Heart right ventricle (tissue), 16 donors: ENCODE measurements around the gene ATP1A2. TPM values are rescaled to one million over a fixed set of nuclear protein-coding genes. Genes with fewer than 3 reads are reported as not detected.
A peak's percentile ranks its signal among the peaks of the same experiment; 100 is the strongest.

Experiments
- ATAC-seq, 8 donors: fragments of 200-7000 bp; cut with Tn5 transposase; one replicate each; pipeline ENCODE4 v1.9.1; 2020; ENCODE audit warnings: mild to moderate bottlenecking in 8 of 8, moderate library complexity in 8 of 8, moderate number of reproducible peaks in 1 of 8
- DNase-seq, 2 donors: peaks; one replicate each; pipeline ENCODE4 v3.0.0-alpha.2; 2020
- H3K27ac ChIP-seq, 10 donors: fragments of 200-600 bp; sonication (generic) in 2 of 10; one replicate each; pipeline versions ENCODE4 v1.5.0 to v1.8.0; 2020 to 2022; ENCODE audit warnings: mild to moderate bottlenecking in 3 of 10
- H3K27me3 ChIP-seq, 7 donors: fragments of 200-600 bp; one replicate each; pipeline ENCODE4 v1.8.0; 2021 to 2022; ENCODE audit warnings: mild to moderate bottlenecking in 2 of 7
- H3K36me3 ChIP-seq, 9 donors: fragments of 200-600 bp; sonication (generic) in 1 of 9; one replicate each; pipeline versions ENCODE4 v1.5.0 to v1.8.0; 2020 to 2022; ENCODE audit warnings: mild to moderate bottlenecking in 2 of 9
- H3K4me1 ChIP-seq, 9 donors: fragments of 200-600 bp; sonication (generic) in 1 of 9; one replicate each; pipeline versions ENCODE4 v1.5.0 to v1.8.0; 2020 to 2022; ENCODE audit warnings: mild to moderate bottlenecking in 4 of 9
- H3K4me3 ChIP-seq, 10 donors: fragments of 200-600 bp; sonication (generic) in 2 of 10; one replicate each; pipeline versions ENCODE4 v1.5.0 to v1.8.0; 2020 to 2022; ENCODE audit warnings: mild to moderate bottlenecking in 7 of 10, moderate library complexity in 2 of 10
- H3K9me3 ChIP-seq, 11 donors: fragments of 200-600 bp in 10 of 11; sonication (generic) in 2 of 11; one replicate each; pipeline versions ENCODE4 v1.5.0 to v1.8.0; 2013 to 2022; ENCODE audit warnings: mild to moderate bottlenecking in 2 of 11, control low read depth in 1 of 11, moderate library complexity in 1 of 11
- WGBS, 2 donors: extraction: QIAGEN DNeasy Blood & Tissue Kit; methylation state at CpG; one replicate each; pipeline ENCODE4 v1.1.7; 2013; ENCODE audit warnings: inconsistent platforms in 1 of 2; 5-methylcytosine and 5-hydroxymethylcytosine counted together
- intact Hi-C, 10 donors: fragments of 100-400 bp; cut with DNase I; formaldehyde crosslinking; loops; one replicate each; pipeline versions ENCODE4 v1.11.1 to v1.14.2; 2022
- polyA plus RNA-seq, 2 donors: library from polyadenylated mRNA; stranded (reverse); fragments of 200-250 nt; gene quantifications; one replicate each; pipeline ENCODE4 v1.2.3, GENCODE V29; 2013
- total RNA-seq, 10 donors: library from RNA; stranded (reverse); fragmentation: NEBNext Ultra II Directional in 3 of 10; extraction: Animal tissue kit (Norgen Biotek cat#: 25700) in 3 of 10; gene quantifications; one replicate each; pipeline versions ENCODE4 v1.2.1 to v1.2.4, GENCODE V29; 2021 to 2023
- TF ChIP-seq, protein P1 (sequence below), 9 donors: fragments of 200-600 bp; sonication (generic) in 2 of 9; IDR thresholded peaks; one replicate each; pipeline versions ENCODE4 v1.5.0 to v1.8.0; 2021 to 2022; ENCODE audit warnings: antibody characterized with exemption in 9 of 9, mild to moderate bottlenecking in 5 of 9, moderate library complexity in 1 of 9
- donor health status: Arrhythmogenic right ventricular cardiomyopathy.
- donor health status: ischemic (EF 13 %, LVEDD 7.1; RV severe dilation, severe dysfunction).
- donor health status: healthy with polysubstance abuse.
- donor health status: DM: no; HTN: yes; CAD: no.
- donor health status: DM: no; HTN: no; CAD: no.
- donor health status: ischemic (EF 25% LVEDD 6.9; RV normal size, moderate dysfunction).
- donor health status: ischemic (EF 25% LVEDD 5.7; RV mildly dilated, moderate dysfunction).
- donor health status: healthy.
- donor health status: DM: yes; HTN: yes; CAD: no.
- donor health status: Ischemic cardiomyopathy.
- donor health status: ischemic (EF 35%, LVEDD 5.7; RV mildly dilated, moderate dysfunction).
- donor health status: nonischemic (EF 11% LVEDD 7.7; RV severe dilation, severe dysfunction).
- donor health status: DM: yes; HTN: yes; CAD: no.
- donor health status: PGD.
- donor health status: ischemic (EF 29% LVEDD 5.4; RV normal size, mild dysfunction).
- donor health status: nonischemic (EF 23%, LVEDD 6.1; RV moderate dilation, normal function).

ATP1A2 gene
- total and polyA plus RNA-seq, 12 donors, result 14.2 to 342 (median 190) TPM

DNA sequence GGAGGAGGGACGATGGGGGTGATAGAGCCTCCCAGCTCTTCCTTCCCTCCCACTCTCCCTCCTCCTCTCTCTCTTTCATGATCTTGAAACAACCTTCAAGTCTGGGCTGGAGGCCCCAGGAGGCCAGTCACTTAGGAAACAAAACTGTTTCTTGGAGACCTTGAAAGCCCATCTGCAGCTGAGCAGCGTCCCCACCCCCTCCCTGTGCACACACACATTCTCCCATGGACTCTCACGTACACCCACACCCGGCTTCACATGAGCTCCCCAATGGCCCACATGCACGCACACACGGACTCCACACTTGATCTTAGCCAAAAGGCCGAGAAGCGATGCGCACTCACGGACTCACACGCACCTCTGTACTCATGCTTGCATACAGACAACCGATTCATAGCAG lies 3.2 kb upstream of the ATP1A2 start:
- Histone ChIP-seq H3K36me3 (no peaks in the 10 kb centered on the region), H3K27me3 (no peaks in the 10 kb centered on the region), H3K4me3 (no peak overlapping the region), H3K9me3 (no peaks in the 10 kb centered on the region), H3K4me1 (peaks cover 7 to 48% (median 24%) of the 10 kb centered on the region in 9 donors), H3K27ac (peak overlapping the region in 7 of 10 donors; percentile 27 to 88 (median 32))
- ATAC-seq (peak in 6 of 8 donors; percentile 3 to 38 (median 14)), DNase-seq (peak in 1 of 2 donors; percentile 69)
- 63 to 65% methylated on average over 12 of the region's 12 CpGs for WGBS, 2 donors
- TF ChIP-seq, protein P1, sequence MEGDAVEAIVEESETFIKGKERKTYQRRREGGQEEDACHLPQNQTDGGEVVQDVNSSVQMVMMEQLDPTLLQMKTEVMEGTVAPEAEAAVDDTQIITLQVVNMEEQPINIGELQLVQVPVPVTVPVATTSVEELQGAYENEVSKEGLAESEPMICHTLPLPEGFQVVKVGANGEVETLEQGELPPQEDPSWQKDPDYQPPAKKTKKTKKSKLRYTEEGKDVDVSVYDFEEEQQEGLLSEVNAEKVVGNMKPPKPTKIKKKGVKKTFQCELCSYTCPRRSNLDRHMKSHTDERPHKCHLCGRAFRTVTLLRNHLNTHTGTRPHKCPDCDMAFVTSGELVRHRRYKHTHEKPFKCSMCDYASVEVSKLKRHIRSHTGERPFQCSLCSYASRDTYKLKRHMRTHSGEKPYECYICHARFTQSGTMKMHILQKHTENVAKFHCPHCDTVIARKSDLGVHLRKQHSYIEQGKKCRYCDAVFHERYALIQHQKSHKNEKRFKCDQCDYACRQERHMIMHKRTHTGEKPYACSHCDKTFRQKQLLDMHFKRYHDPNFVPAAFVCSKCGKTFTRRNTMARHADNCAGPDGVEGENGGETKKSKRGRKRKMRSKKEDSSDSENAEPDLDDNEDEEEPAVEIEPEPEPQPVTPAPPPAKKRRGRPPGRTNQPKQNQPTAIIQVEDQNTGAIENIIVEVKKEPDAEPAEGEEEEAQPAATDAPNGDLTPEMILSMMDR (IDR thresholded peaks at IDR 0.05), result no peak
- intact Hi-C loops, result no loop called here

DNA sequence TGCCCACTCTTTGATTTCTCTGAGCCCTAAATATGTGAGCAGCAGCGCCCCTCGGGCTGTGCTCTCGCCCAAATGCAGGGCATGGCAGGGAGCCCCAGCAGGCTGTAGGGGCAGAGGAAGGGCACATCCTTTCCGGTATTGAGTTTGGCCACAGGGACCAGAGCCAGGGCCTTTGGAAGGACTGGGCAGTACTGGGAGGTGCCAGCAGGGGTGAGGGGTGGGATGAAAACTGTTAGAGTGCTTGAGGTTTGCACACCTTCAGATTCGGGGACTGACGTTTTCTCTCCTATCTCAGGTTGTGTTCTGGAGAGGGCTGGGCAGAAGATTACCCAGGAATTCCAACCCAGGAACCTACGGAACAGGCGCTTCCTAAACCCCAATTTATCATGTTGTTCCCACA lies 2.2 kb upstream of the ATP1A2 start:
- intact Hi-C loops, result no loop called here
- WGBS, 2 donors, result 64 to 73% methylated on average over 8 of the region's 8 CpGs
- peak overlapping the region in 9 of 10 donors; percentile 17 to 91 (median 84) for H3K27ac ChIP-seq
- no peaks in the 10 kb centered on the region for H3K9me3 ChIP-seq
- H3K4me3 ChIP-seq, result no peak overlapping the region
- H3K36me3 ChIP-seq, result peaks cover 0 to 2% (median 0%) of the 10 kb centered on the region in 9 donors
- H3K27me3 ChIP-seq, result no peaks in the 10 kb centered on the region
- TF ChIP-seq, protein P1 (IDR thresholded peaks at IDR 0.05), result peak in 2 of 9 donors; percentile 5 to 10
- ATAC-seq, result no peak
- DNase-seq, result no peak
- peaks cover 7 to 53% (median 27%) of the 10 kb centered on the region in 9 donors for H3K4me1 ChIP-seq

DNA sequence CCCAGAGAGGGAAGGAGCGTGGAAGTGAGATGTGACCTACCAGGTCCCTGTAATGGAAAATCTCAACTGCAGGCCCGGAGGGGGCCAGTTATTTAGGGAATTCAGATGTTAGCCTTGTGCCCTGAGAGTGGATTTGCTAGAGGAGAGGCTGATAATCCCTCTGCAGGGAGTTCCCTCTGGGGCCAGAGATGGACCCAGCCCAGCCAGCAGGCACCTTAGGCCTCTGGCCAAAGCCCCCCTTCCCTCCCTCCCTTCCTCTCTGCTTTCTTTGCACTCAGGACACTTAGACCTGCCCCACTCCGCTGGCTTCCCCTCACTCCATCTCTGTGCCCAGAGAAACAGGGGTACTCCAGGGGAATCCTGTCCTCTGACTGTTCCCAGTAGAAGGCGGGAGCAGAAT lies 1.5 kb upstream of the ATP1A2 start:
- TF ChIP-seq, protein P1 (IDR thresholded peaks at IDR 0.05), result no peak
- no peaks in the 10 kb centered on the region for H3K27me3 ChIP-seq
- peaks cover 7 to 58% (median 33%) of the 10 kb centered on the region in 9 donors for H3K4me1 ChIP-seq
- DNase-seq, result peak; percentile 47 to 59
- intact Hi-C loops, result no loop called here
- H3K9me3 ChIP-seq, result no peaks in the 10 kb centered on the region
- peaks cover 0 to 8% (median 0%) of the 10 kb centered on the region in 9 donors for H3K36me3 ChIP-seq
- H3K27ac ChIP-seq, result peak overlapping the region; percentile 26 to 91 (median 80)
- H3K4me3 ChIP-seq, result no peak overlapping the region
- ATAC-seq, result peak; percentile 13 to 48 (median 26)
- WGBS, 2 donors, result 53 to 58% methylated on average over 4 of the region's 4 CpGs

DNA sequence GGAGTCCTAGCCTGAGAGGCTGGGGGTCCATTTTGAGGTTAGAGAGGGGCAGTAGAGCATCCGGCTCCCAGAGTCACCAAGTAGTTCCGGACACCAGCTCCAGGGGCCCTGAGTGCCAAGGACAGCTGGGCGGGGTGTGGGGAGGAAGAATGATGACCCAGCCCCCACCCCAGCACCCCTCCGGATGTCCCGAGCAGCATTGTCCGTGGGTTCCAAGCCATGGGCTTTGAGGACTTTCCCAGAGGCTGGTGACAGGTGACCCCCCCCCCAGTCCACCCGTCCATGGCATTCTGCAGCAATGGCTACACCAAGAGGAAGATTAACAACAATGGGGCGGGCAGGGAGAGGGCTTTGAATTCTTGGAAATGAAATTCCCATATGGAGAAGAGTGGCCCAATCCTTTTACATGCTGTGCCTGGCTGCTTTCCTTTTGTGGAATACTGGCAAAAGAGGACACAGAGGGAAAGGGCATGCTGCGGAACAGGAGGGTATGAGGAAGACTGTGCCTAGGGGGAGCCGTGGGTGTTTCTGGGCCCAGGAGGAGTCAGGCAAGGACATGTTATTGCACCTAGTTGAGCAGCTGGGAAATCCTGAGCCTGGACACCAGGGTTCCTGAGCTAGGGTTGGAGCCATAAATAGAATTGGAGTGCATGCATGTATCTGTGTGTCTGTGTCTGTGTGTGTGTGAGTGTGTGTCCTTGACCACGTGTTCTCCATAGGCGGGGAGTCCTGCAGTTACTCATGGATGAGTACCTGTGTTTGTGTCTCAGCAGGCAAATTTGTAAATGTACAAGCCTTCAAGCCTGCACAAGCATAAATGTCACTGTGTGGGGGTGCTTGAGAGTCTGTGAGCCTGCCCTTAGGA lies 956 bp downstream of the ATP1A2 start:
- ATAC-seq, result peak in 7 of 8 donors; percentile 12 to 51 (median 37)
- Histone ChIP-seq H3K36me3 (peaks cover 0 to 17% (median 0%) of the 10 kb centered on the region in 9 donors), H3K4me3 (peak overlapping the region; percentile 25 to 68 (median 54)), H3K4me1 (peaks cover 7 to 73% (median 42%) of the 10 kb centered on the region in 9 donors), H3K9me3 (no peaks in the 10 kb centered on the region), H3K27ac (peak overlapping the region; percentile 34 to 91 (median 80)), H3K27me3 (no peaks in the 10 kb centered on the region)
- DNase-seq, result peak in 1 of 2 donors; percentile 71
- TF ChIP-seq, protein P1 (IDR thresholded peaks at IDR 0.05), result no peak
- intact Hi-C loops, result loop anchor here in 1 of 10 donors (5.0 kb wide), 1 partner anchor 76 kb away; the partner anchor contains the start of gene CASQ1
- WGBS, 2 donors, result 30 to 44% methylated on average over 12 of the region's 12 CpGs
